Progenitor cell of endocrine pancreas (in vitro differentiated cells): Measurements from ENCODE around the gene KCNIP1. TPM values are rescaled to one million over a fixed set of nuclear protein-coding genes. Genes with fewer than 3 reads are reported as not detected.

ENCODE experiments used
- DNase-seq: peaks from one replicate; pipeline ENCODE4 v3.0.0; 2021; ENCODE audit warnings: low spot score; ENCODE audit not compliant: unreplicated experiment
- H3K27ac Mint-ChIP-seq: 2 replicates; pipeline ENCODE4 v1.8.0; 2021; ENCODE audit warnings: mild to moderate bottlenecking, moderate library complexity, mixed read lengths
- H3K27me3 Mint-ChIP-seq: 2 replicates; pipeline ENCODE4 v1.8.0; 2021; ENCODE audit warnings: mixed read lengths
- H3K36me3 Mint-ChIP-seq: 2 replicates; pipeline ENCODE4 v1.8.0; 2022; ENCODE audit warnings: mixed read lengths; ENCODE audit not compliant: insufficient read depth
- H3K4me1 Mint-ChIP-seq: 2 replicates; pipeline ENCODE4 v1.8.0; 2021; ENCODE audit warnings: low read depth, mixed read lengths
- H3K4me3 Mint-ChIP-seq: 2 replicates; pipeline ENCODE4 v1.8.0; 2021; ENCODE audit warnings: low read depth, mild to moderate bottlenecking, moderate library complexity, mixed read lengths
- H3K9me3 Mint-ChIP-seq: 2 replicates; pipeline ENCODE4 v1.8.0; 2021; ENCODE audit warnings: low read depth, mixed read lengths
- CTCF ChIP-seq: fragments of 200-600 bp; sonication (generic); IDR thresholded peaks from one replicate; pipeline ENCODE4 v1.5.0; 2021; ENCODE audit warnings: antibody characterized with exemption, mild to moderate bottlenecking; ENCODE audit not compliant: unreplicated experiment
- total RNA-seq: library from RNA; stranded (reverse); gene quantifications from 2 replicates; pipeline ENCODE4 v1.2.1, GENCODE V29; 2021

The KCNIP1 gene
- total RNA-seq, 1 donor from 2014 or later, result 18.2 TPM

GRCh38 chr5:170623576-170624181 is 119.9 kb downstream of the KCNIP1 start:
- H3K4me3 Mint-ChIP-seq, result no peak overlapping the region
- DNase-seq, result peak; percentile 39
- no peaks in the 10 kb centered on the region for H3K36me3 Mint-ChIP-seq
- H3K27ac Mint-ChIP-seq, result no peak overlapping the region
- peak; percentile 84 for TF ChIP-seq CTCF
- H3K27me3 Mint-ChIP-seq, result peaks cover 17% of the 10 kb centered on the region
- no peaks in the 10 kb centered on the region for H3K9me3 Mint-ChIP-seq
- peaks cover 1% of the 10 kb centered on the region for H3K4me1 Mint-ChIP-seq

- peaks cover 6% of the 10 kb centered on the region for H3K4me1 Mint-ChIP-seq
Observed at GRCh38 chr5:170625221-170626165, 121.7 kb downstream of the KCNIP1 start.

GRCh38 chr5:170626507-170627150 is 122.8 kb downstream of the KCNIP1 start:
- Mint-ChIP-seq H3K27me3 (peaks cover 26% of the 10 kb centered on the region), H3K27ac (no peak overlapping the region), H3K4me3 (no peak overlapping the region), H3K9me3 (no peaks in the 10 kb centered on the region), H3K36me3 (no peaks in the 10 kb centered on the region), H3K4me1 (peaks cover 6% of the 10 kb centered on the region)
- TF ChIP-seq CTCF, result no peak
- no peak for DNase-seq

More at GRCh38 chr5:170625221-170626165, 121.7 kb downstream of the KCNIP1 start:
- DNase-seq, result no peak
- Mint-ChIP-seq H3K36me3 (no peaks in the 10 kb centered on the region), H3K4me3 (no peak overlapping the region), H3K27me3 (peaks cover 22% of the 10 kb centered on the region), H3K9me3 (no peaks in the 10 kb centered on the region), H3K27ac (no peak overlapping the region)
- TF ChIP-seq CTCF, result no peak

- Mint-ChIP-seq H3K36me3 (no peaks in the 10 kb centered on the region), H3K27me3 (peaks cover 31% of the 10 kb centered on the region), H3K27ac (no peak overlapping the region), H3K9me3 (no peaks in the 10 kb centered on the region), H3K4me3 (no peak overlapping the region), H3K4me1 (peaks cover 7% of the 10 kb centered on the region)
- no peak for DNase-seq
- no peak for TF ChIP-seq CTCF
Observed at GRCh38 chr5:170627271-170627670, 123.5 kb downstream of the KCNIP1 start.

- Mint-ChIP-seq H3K27me3 (peaks cover 32% of the 10 kb centered on the region), H3K27ac (no peak overlapping the region), H3K36me3 (no peaks in the 10 kb centered on the region), H3K9me3 (no peaks in the 10 kb centered on the region), H3K4me1 (peaks cover 7% of the 10 kb centered on the region), H3K4me3 (no peak overlapping the region)
- DNase-seq, result no peak
- TF ChIP-seq CTCF, result no peak
Observed at GRCh38 chr5:170628028-170628427, 124.2 kb downstream of the KCNIP1 start.
